SK-N-SH treated with all-trans-retinoic acid at 6 μM for 48 hours (cell line): ENCODE data around the gene GXYLT2.

Source experiments
- GLIS3 ChIP-seq: fragments of 250-450 bp; sonication (Bioruptor Pico); IDR thresholded peaks from 2 replicates; pipeline ENCODE4 v1.5.0; 2020; ENCODE audit warnings: mild to moderate bottlenecking, moderate library complexity
- ISL1 ChIP-seq: fragments of 250-450 bp; sonication (Bioruptor Pico); IDR thresholded peaks from 2 replicates; pipeline ENCODE4 v2.1.2; 2022; ENCODE audit warnings: mild to moderate bottlenecking, moderate library complexity
- ZC3H10 ChIP-seq: fragments of 250-450 bp; sonication (Bioruptor Pico); IDR thresholded peaks from 2 replicates; pipeline ENCODE4 v1.5.1; 2021; ENCODE audit warnings: mild to moderate bottlenecking, moderate library complexity
- ZNF70 ChIP-seq: fragments of 450-650 bp; formaldehyde crosslinking; IDR thresholded peaks from 2 replicates; pipeline ENCODE4 v1.5.0; 2020; ENCODE audit warnings: mild to moderate bottlenecking, moderate library complexity
- TF ChIP-seq, protein P1 (sequence below): fragments of 250-450 bp; sonication (Bioruptor Pico); IDR thresholded peaks from 2 replicates; pipeline ENCODE4 v1.5.1; 2020; ENCODE audit warnings: low read depth, mild to moderate bottlenecking, moderate library complexity
- TF ChIP-seq, protein P2 (sequence below): fragments of 250-450 bp; sonication (Bioruptor Pico); IDR thresholded peaks from 2 replicates; pipeline ENCODE4 v1.8.0; 2020; ENCODE audit warnings: mild to moderate bottlenecking, moderate library complexity, borderline replicate concordance
- TF ChIP-seq, protein P3 (sequence below): fragments of 250-450 bp; sonication (Bioruptor Pico); IDR thresholded peaks from 2 replicates; pipeline ENCODE4 v1.5.1; 2021; ENCODE audit warnings: mild to moderate bottlenecking, moderate library complexity

DNA sequence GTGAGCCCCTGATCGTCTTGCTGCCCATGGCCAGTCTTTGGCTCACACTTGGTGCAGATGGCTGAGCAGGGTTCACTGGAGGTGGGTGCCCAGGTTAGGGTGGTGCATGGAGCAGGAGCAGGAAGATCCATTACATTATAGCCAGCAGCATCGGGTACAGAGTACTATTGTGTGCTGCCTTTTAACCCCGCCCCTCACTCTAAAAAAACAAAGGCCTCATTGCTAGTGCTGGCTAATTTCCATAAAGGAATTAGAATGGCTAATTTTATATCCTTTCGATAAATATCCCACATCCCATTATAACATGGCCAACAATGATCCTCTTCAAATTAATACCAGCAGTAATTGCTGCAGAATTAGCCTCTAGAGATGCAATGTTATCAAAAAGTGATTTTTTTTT is 63.0 kb downstream of the GXYLT2 start:
- no peak for TF ChIP-seq ISL1 (CRISPR knock-in tag)
- TF ChIP-seq, protein P1, sequence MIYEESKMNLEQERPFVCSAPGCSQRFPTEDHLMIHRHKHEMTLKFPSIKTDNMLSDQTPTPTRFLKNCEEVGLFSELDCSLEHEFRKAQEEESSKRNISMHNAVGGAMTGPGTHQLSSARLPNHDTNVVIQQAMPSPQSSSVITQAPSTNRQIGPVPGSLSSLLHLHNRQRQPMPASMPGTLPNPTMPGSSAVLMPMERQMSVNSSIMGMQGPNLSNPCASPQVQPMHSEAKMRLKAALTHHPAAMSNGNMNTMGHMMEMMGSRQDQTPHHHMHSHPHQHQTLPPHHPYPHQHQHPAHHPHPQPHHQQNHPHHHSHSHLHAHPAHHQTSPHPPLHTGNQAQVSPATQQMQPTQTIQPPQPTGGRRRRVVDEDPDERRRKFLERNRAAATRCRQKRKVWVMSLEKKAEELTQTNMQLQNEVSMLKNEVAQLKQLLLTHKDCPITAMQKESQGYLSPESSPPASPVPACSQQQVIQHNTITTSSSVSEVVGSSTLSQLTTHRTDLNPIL (CRISPR knock-in tag): no peak
- TF ChIP-seq, protein P2, sequence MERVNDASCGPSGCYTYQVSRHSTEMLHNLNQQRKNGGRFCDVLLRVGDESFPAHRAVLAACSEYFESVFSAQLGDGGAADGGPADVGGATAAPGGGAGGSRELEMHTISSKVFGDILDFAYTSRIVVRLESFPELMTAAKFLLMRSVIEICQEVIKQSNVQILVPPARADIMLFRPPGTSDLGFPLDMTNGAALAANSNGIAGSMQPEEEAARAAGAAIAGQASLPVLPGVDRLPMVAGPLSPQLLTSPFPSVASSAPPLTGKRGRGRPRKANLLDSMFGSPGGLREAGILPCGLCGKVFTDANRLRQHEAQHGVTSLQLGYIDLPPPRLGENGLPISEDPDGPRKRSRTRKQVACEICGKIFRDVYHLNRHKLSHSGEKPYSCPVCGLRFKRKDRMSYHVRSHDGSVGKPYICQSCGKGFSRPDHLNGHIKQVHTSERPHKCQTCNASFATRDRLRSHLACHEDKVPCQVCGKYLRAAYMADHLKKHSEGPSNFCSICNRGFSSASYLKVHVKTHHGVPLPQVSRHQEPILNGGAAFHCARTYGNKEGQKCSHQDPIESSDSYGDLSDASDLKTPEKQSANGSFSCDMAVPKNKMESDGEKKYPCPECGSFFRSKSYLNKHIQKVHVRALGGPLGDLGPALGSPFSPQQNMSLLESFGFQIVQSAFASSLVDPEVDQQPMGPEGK (CRISPR knock-in tag): no peak
- no peak for TF ChIP-seq GLIS3 (CRISPR knock-in tag)
- no peak for TF ChIP-seq ZC3H10 (CRISPR knock-in tag)
- no peak for TF ChIP-seq ZNF70
- TF ChIP-seq, protein P3, sequence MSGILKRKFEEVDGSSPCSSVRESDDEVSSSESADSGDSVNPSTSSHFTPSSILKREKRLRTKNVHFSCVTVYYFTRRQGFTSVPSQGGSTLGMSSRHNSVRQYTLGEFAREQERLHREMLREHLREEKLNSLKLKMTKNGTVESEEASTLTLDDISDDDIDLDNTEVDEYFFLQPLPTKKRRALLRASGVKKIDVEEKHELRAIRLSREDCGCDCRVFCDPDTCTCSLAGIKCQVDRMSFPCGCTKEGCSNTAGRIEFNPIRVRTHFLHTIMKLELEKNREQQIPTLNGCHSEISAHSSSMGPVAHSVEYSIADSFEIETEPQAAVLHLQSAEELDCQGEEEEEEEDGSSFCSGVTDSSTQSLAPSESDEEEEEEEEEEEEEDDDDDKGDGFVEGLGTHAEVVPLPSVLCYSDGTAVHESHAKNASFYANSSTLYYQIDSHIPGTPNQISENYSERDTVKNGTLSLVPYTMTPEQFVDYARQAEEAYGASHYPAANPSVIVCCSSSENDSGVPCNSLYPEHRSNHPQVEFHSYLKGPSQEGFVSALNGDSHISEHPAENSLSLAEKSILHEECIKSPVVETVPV (CRISPR knock-in tag): no peak
